ENCODE measurements around the gene SSH2. TPM values are rescaled to one million over a fixed set of nuclear protein-coding genes. Genes with fewer than 3 reads are reported as not detected.

Gene SSH2
- total and polyA plus RNA-seq, 8 donors = 23.5 to 85.5 (median 24.1) TPM

- Histone ChIP-seq H3K36me3 (no peaks in the 10 kb centered on the region), H3K27me3 (peaks cover 0 to 46% of the 10 kb centered on the region in 2 donors), H3K9me3 (no peaks in the 10 kb centered on the region), H3K4me1 (peaks cover 28 to 44% of the 10 kb centered on the region in 2 donors), H3K4me3 (peak overlapping the region; percentile 53 to 68), H3K27ac (no peak overlapping the region)
- no peak for ATAC-seq
- DNase-seq = no peak
- TF ChIP-seq CTCF (IDR thresholded peaks at IDR 0.05) = no peak
- intact Hi-C loops (cut with DNase I) = no loop called here
Observed at GRCh38 chr17:29593591-29594518, 336.2 kb downstream of the SSH2 start.

- TF ChIP-seq CTCF (IDR thresholded peaks at IDR 0.05) = no peak
- no peak for DNase-seq
- no peaks in the 10 kb centered on the region for H3K36me3 ChIP-seq
- intact Hi-C loops (cut with DNase I) = no loop called here
- H3K9me3 ChIP-seq = no peaks in the 10 kb centered on the region
- H3K4me3 ChIP-seq = peak within 1 kb of the TSS; percentile 53 to 68
- peaks cover 0 to 46% of the 10 kb centered on the region in 2 donors for H3K27me3 ChIP-seq
- H3K27ac ChIP-seq = peak within 1 kb of the TSS; percentile 73 to 80
- peaks cover 33 to 53% of the 10 kb centered on the region in 2 donors for H3K4me1 ChIP-seq
- peak; percentile 2 for ATAC-seq
Observed at GRCh38 chr17:29592850-29593551, 337.0 kb downstream of the SSH2 start, which contains the start of gene ANKRD13B. Gene ANKRD13B (plus strand): TSS chr17:29593132. CDS start chr17:29593622, 490 bp downstream.

GRCh38 chr17:29591737-29592608 is 338.1 kb downstream of the SSH2 start:
- no peaks in the 10 kb centered on the region for H3K9me3 ChIP-seq
- intact Hi-C loops (cut with DNase I) = no loop called here
- no peaks in the 10 kb centered on the region for H3K36me3 ChIP-seq
- H3K4me1 ChIP-seq = peaks cover 40 to 63% of the 10 kb centered on the region in 2 donors
- H3K4me3 ChIP-seq = peak overlapping the region; percentile 44 to 52
- peak overlapping the region; percentile 73 to 80 for H3K27ac ChIP-seq
- H3K27me3 ChIP-seq = peaks cover 0 to 46% of the 10 kb centered on the region in 2 donors
- ATAC-seq (peak; percentile 84), DNase-seq (peak; percentile 84 to 96 (median 92))
- TF ChIP-seq CTCF (IDR thresholded peaks at IDR 0.05) = peak; percentile 94 to 98

- intact Hi-C loops (cut with DNase I) = no loop called here
- H3K4me1 ChIP-seq = peaks cover 40 to 70% of the 10 kb centered on the region in 2 donors
- ATAC-seq (peak; percentile 3), DNase-seq (peak in 1 of 4 donors; percentile 59)
- H3K27me3 ChIP-seq = peaks cover 0 to 46% of the 10 kb centered on the region in 2 donors
- no peaks in the 10 kb centered on the region for H3K36me3 ChIP-seq
- H3K27ac ChIP-seq = peak overlapping the region; percentile 73 to 80
- peak overlapping the region; percentile 10 to 52 for H3K4me3 ChIP-seq
- H3K9me3 ChIP-seq = no peaks in the 10 kb centered on the region
- TF ChIP-seq CTCF (IDR thresholded peaks at IDR 0.05) = no peak
Observed at GRCh38 chr17:29591146-29591736, 338.8 kb downstream of the SSH2 start.
